Measurements from ENCODE around the gene COBL.

GRCh38 chr7:51289623-51290303, 26.8 kb downstream of the COBL start:
- TF ChIP-seq CTCF (IDR thresholded peaks at IDR 0.05), result no peak
- no peak for TF ChIP-seq POLR2A (IDR thresholded peaks at IDR 0.05)
